CD4-positive, alpha-beta T cell treated with Interleukin-10 for 1 hour (primary cell): ENCODE measurements around the gene USH2A.
"Not testable (repeated sequence)": the region's sequence is repeated elsewhere in the genome, so short reads cannot be mapped to it uniquely, and the experiment has no call there.

Experiments
- DNase-seq: peaks from one replicate; pipeline ENCODE4 v3.0.0-alpha.2; 2020

The USH2A gene

GRCh38 chr1:216387782-216388181 is 35.5 kb downstream of the USH2A start:
- no peak for DNase-seq

- DNase-seq: no peak
These were observed 43.8 kb downstream of the USH2A start for GRCh38 chr1:216379441-216379840.

- DNase-seq: no peak
These were observed 55.0 kb downstream of the USH2A start for GRCh38 chr1:216368249-216368648.

- no peak for DNase-seq
These were observed 56.3 kb downstream of the USH2A start for GRCh38 chr1:216366979-216367378.

- no peak for DNase-seq
These were observed 66.3 kb downstream of the USH2A start for GRCh38 chr1:216356945-216357344.

GRCh38 chr1:216350186-216350585 is 73.1 kb downstream of the USH2A start:
- no peak for DNase-seq

GRCh38 chr1:216346526-216346925 is 76.7 kb downstream of the USH2A start:
- DNase-seq: no peak

- DNase-seq: not testable (repeated sequence)
These were observed 82.7 kb downstream of the USH2A start for GRCh38 chr1:216340542-216340941.

GRCh38 chr1:216332462-216332861 is 90.8 kb downstream of the USH2A start:
- DNase-seq: no peak

GRCh38 chr1:216332003-216332402 is 91.2 kb downstream of the USH2A start:
- no peak for DNase-seq

GRCh38 chr1:216331211-216331610 is 92.0 kb downstream of the USH2A start:
- no peak for DNase-seq

GRCh38 chr1:216330262-216330661 is 93.0 kb downstream of the USH2A start:
- no peak for DNase-seq

- DNase-seq: no peak
These were observed 97.3 kb downstream of the USH2A start for GRCh38 chr1:216325946-216326345.

GRCh38 chr1:216325336-216325735 is 97.9 kb downstream of the USH2A start:
- no peak for DNase-seq

- no peak for DNase-seq
These were observed 99.9 kb downstream of the USH2A start for GRCh38 chr1:216323344-216323743.

GRCh38 chr1:216314379-216315095 is 108.7 kb downstream of the USH2A start:
- DNase-seq: no peak

- DNase-seq: no peak
These were observed 112.5 kb downstream of the USH2A start for GRCh38 chr1:216310776-216311175.

GRCh38 chr1:216306830-216307229 is 116.4 kb downstream of the USH2A start:
- DNase-seq: no peak

GRCh38 chr1:216303690-216304089 is 119.6 kb downstream of the USH2A start:
- no peak for DNase-seq

GRCh38 chr1:216293683-216294082 is 129.6 kb downstream of the USH2A start:
- DNase-seq: no peak

- no peak for DNase-seq
These were observed 133.2 kb downstream of the USH2A start for GRCh38 chr1:216290074-216290473.

- DNase-seq: no peak
These were observed 138.2 kb downstream of the USH2A start for GRCh38 chr1:216285052-216285451.

- no peak for DNase-seq
These were observed 141.5 kb downstream of the USH2A start for GRCh38 chr1:216281757-216282156.

GRCh38 chr1:216270086-216270773 is 153.0 kb downstream of the USH2A start:
- DNase-seq: no peak

GRCh38 chr1:216261631-216262030 is 161.6 kb downstream of the USH2A start:
- DNase-seq: no peak
